HPDE6-E6E7 (cell line): Measurements from ENCODE around the gene CNTNAP2.
"Not testable (repeated sequence)": the region's sequence is repeated elsewhere in the genome, so short reads cannot be mapped to it uniquely, and the experiment has no call there.

Source experiments
- DNase-seq: peaks from one replicate; pipeline ENCODE4 v3.0.0; 2011; ENCODE audit warnings: missing footprints; ENCODE audit errors: extremely low spot score

Gene CNTNAP2

DNA sequence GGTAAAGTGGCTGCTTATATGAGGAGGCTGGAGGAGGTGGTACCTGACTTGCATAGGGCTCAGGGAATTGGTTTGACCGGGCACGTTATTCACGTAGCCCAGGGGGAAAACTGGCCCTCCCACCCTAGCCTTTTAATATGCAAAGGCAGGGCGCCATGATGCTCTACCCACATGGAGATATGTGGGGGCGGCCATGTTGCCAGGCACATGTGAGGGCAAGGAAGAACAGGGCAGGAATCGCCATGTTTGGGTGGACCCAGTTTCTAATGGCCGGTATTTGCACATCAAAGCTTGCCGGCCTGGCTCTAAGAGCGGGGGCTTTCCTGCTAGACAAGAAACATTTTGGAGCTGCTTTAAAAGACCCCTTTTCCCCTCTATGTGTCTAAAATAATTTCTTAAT, 1524.2 kb downstream of the CNTNAP2 start:
- DNase-seq, result no peak

DNA sequence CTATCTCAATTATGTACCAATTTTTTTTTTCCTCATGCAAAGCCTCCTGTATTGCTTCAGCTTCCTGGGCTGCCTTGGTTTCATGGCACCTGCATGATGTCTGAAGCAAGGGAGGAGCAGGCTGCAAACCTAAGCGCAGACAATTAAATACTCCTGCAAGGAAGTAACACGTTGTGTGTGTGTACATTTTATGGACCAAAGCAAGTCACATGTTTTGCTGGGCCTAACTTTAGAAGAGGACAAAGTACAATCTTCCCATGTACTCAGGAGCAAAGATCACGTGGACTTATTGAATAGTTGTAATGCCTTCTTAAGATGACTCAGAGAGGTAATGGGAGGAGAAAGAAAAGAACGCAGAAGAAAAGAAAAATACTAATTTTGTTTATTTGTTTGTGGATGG, 1530.0 kb downstream of the CNTNAP2 start:
- no peak for DNase-seq

DNA sequence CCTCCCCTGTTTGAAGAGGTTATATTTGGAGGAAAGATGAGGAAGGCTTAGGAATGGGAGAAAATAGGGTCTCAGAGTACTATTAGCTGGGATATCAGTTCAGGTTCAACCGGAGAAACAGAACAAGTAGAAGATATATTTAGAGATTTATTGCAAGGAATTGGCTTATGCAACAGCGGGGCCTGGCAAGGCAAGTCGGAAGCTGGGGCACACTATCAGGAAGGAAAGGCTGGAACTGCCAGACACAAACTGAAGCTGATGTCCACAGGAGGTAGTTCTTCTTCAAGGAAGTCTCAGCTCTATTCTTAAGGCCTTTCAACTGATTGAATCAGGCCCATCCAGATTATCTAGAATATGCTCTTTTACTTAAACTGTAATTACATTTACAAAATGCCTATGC, 1534.4 kb downstream of the CNTNAP2 start:
- DNase-seq, result no peak

DNA sequence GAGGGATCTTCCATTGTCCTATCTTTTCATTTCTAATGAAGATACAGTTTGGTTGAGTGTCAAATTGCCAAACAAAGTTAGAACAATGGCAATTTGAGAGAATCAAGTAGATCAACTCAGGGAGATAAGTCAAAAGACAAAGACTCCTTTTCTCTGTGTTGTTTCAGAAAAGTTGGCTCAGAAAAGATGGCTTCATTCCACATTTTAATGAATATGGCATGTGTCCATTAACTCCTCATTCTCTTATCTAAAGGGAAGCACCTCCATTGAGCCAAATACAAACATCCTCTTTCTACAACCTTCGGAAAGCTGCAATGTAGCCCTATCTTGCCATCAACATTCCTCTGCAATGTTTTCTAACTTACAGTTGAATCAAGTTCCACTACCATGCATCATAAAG, 1535.0 kb downstream of the CNTNAP2 start:
- DNase-seq, result no peak

DNA sequence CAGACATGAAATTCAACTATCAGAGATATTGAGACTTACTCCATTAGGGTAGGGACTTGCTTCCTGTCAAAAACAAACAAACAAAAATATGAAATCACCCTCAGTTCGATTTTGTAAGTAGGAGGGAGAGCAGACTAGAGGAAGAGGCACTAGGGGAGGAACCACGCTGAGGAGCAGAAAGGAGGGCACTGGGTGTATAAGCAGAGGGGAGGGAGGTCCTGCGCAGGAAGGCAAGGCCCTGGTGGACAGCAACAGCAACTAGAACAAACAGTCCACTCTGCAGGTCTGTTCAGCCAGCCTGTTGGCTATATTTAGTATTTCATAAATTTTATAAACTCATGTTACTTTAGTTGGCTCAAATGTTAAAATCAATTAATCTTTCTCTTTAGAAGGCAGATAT, 1536.9 kb downstream of the CNTNAP2 start:
- no peak for DNase-seq

DNA sequence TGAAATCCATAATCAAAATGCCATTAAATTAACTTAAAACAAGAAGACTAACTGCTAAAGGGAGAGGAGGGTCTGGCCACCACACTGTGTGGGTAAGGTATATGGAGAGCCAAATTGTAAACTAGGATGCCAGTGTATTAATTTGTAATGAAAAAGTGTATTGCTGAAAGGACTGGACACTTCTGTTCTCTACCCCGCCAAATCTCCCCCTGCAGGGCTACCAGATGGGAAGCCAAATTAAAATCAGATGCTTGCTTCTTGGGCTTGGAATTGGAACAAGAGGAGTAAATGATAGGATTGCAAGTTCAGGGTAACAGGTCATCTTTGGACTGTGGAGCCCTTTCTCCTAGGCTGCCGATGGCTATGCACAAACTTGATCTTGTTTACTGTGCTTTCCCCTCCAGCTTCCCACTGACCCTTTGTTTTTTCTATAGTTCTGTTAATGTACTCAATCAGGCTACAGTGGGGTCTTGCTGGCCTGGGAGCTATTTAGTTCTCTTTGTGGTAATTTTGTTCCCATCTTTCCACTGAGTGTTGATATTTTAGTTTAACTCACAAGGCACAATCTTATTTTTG, 1541.9 kb downstream of the CNTNAP2 start:
- no peak for DNase-seq

DNA sequence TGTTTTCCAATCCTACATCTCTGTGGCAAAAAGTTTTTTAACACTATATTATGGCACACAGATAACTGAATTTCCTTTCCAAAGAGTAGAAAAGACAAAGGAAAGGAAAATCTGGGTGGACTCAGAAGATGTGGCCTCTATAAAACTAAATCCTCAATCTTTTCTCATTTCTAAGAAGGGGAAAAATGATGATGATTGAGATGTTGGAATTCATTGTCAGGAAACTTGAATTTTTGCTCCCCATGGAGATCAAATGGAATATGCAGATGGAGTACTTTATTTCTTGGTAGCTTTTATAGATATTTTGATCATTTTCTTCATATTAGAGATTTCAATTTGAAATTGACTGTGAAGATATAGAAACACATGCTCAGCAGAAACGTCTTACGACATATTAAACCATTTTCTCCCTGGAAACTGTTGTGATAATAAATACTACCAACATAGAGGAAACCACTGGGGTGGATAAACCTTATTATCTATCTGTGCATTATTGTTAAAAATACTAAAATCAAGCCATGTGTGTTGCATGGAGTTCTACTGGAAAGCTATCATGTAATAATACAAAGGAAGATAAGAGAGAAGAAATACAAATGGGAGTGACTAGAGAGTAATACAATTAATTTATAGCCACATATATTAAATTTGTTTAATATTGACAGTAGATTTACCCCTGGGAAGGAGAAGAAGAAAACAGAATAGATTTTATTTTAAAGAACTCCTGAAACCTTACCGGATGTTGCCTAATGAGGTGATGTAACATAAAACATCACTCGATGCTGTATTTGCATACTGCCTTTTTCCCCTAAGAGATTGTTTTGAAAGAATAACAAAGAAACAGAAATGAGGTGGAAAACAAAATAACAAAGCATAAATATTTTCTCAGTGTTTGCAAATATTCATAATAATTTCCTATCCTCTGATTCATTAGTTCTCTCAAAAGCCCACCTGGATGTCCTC, 1542.7 kb downstream of the CNTNAP2 start:
- DNase-seq, result no peak

DNA sequence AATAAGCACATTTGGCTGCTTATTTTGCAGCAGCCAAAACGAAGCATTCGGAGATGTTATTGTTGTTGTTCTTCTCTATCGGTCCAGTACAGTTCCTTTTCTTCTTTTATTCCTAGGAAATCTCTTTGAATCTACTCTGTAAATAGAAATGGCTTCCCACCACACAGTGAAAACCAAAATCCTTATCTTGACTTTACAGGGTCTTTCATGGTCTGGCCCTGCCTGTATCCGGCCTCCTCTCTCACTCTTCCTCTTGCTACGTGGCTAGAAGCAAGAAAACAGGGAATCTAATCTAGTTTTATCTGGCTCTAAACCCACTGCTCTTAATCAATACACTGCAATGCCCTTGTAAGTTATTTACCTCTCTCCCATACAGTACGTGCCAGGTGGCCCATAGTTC, 1547.9 kb downstream of the CNTNAP2 start:
- DNase-seq, result no peak

DNA sequence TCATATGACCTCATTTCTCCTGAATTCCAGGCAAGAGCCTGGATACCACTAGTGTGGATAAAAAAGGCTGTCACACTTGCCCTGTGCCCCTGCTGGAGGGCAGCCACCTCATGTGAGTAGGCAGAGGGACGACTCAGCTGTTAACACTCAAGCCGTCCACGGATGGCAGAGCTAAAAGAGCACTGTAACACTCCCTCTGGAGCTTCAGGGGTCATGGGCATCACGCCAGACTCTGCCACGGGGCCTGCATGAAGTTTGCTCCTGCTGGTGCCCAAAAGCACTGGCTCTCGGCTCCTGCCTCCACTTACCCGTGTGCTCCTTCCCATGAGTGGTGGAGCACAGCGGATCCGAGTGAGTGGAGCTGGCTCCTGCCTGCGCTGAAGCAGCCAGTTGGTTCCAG, 1554.2 kb downstream of the CNTNAP2 start:
- no peak for DNase-seq

DNA sequence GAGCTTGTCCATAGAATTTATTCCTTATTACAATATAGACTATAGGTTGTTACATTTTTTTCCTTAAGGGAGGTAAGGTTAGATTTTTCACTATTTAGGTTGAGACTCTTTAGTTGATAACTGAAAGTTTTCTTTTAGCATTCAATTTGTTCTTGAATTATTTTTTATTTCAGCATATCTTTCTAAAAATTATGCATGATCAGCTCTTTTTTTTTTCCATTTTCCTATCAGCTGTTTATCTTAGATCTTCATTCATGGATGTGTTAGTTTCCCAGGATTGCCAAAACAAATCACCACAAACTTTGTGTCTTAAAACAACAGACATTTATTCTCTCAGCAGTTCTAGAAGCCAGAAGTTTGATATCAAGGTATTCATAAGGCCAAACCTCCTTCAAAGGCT, 1558.1 kb downstream of the CNTNAP2 start:
- no peak for DNase-seq

DNA sequence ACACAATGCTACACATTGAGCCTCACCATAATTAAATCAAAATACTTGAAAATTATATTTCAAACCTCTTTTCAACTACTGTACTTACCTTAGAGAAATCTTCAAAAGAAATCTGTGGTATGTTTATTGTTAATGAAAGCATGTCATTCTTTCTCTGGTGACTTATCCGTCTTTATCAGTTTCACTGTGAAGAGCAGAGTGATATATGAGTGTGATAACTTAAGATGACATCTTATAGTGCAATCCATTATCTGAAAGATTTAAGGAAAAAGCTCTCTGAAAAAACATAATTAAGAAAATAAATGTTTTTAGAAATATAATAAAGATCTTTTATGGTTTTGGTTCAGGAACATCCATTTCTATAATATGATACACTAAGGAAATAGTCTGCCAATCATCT, 1562.3 kb downstream of the CNTNAP2 start:
- DNase-seq, result no peak

DNA sequence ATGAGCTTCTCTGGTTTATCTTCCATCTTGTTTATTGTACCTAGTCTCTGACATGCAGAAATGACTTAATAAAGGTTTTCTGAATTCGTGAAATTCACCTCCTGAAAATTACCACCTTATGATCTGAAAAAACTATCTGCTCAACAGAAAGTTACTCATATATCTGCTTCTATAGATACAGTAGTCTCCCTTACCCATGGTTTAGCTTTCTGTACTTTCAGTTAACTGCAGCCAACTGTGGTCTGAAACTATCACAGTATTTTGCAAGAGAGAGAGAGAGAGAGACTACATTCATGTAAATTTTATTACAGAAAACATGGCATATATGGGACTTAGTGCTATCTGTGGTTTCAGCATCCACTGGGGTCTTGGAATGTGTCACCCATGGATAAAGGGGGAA, 1564.9 kb downstream of the CNTNAP2 start:
- no peak for DNase-seq

DNA sequence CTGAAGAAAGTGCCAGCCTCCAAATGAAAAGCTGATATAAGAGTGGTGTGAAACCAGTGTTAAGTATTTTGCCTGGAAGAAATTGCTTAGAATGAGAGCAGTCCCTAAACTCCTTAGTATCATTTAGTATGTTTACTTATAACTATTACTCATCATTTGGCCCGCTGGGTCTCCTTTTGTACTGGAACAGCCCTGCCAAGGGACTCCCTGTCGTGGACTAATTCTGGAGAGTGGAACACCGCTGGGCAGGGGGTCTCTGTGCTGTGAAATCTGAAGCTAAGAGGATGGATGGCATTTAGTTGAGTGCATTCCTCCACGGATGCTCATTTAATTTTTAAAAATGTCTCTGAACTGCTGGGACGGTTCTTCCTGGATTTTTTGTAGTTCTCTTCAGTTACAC, 1584.1 kb downstream of the CNTNAP2 start:
- DNase-seq, result no peak

DNA sequence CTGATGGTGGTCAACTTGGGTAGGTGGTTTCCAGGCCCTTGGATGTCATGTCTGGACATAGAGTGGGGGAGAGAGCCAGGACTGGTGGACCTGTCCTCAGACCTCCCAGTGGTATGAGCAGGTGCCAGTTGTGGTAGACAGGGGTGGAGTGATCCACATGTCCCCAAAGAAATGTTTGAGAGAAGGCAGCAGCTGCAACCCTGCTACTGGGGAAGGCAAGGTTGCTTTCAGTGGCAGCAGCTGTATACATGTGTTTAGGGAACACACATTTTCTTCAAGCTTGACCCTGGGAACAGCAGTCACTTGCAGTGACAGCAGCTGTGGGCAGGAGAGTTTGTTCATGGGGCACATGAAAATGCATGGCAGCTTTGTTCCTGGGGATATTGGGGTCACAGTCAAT, 1591.3 kb downstream of the CNTNAP2 start:
- no peak for DNase-seq

DNA sequence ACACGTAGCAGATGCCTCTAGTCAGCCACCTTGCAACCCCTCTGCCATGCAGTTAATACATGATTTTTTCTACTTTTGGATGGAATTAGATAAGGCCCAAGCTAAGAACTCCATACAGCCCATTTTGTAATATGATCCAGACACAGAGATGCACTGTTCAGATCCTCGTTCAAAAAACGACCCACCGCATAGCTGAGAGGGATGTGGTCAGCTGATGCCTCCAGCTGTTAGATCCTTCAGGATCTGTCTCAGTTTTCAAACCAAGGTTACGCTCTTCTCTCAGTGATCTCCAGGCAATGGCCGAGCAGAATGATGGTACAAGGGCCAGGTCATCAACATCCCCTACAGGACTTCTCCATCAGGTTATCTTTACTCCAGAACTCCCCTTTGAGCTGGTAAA, 1592.3 kb downstream of the CNTNAP2 start:
- no peak for DNase-seq

DNA sequence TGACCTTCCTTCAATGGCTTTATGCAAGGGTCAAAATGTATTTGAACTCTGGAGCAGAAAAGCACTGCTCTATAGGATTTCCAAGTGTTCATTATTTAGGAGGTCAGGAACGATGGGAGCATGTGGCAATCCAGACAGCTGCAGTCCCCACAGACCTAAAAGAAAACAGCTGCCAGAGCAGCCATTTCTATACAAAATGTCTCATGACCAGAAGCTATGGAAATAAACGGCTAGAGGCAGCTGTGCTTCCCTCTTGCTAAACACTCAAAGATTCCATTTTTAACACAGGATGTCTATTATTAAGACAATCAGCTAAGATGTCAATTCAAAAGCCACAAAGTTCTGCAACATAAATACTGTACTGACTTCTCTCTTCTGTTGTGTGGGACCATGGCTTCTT, 1594.8 kb downstream of the CNTNAP2 start:
- no peak for DNase-seq

DNA sequence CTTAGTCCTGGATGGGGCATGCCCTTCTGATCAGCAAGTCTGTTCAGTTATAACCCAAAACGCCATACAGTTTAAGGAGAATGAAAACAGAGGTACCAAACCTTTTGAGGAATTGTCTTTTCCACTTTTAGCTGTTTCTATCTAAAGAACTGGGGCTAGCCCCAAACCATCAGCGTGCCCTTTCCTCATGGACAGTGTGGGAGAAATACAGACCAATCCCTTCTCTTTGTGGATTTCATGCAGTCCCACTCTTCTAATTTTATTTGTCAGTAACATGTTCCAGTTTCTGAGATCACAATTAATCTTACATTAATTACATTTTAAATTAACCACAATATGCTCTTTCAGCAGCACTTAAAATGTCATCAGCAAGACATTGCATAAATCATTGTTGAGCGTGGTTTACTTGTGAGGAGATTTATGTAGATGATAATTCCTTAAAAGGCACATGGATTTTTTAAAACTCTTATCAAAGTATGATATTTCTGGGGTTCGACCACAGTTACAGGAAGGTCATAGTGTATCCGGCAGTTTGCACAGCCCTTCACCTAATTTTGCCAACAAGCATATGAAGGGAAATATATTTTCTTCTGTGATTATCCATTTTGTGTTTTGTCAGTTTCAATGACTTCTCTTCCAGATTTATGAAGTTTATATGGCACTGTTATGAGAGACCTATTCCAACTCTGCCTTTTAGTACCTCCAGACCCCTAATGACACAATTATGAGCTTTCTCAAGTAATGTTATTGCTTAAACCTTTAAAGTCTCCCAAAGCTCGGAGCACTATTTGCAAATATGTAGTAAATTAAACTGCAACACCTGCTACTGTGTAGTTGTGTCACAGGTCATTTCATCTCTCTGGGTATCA, 1605.6 kb downstream of the CNTNAP2 start:
- DNase-seq, result no peak

DNA sequence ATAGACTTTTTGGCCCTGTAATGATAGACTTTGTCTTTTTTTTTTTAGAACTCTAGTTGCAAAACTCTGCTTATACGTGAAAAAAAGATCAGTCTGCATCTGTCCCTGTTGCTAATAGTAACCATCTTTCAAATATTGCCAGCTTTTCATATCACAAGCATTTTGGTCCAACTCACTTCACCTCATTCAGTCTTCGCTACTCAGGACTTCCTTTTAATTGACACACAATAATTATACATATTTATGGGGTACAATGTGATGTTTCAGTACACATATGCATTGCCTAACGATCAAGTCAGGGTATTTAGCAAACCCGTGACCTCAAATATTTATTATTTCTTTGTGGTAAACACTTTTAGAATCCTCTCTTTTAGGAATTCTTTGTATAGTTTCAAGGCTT, 1606.9 kb downstream of the CNTNAP2 start:
- DNase-seq, result no peak

DNA sequence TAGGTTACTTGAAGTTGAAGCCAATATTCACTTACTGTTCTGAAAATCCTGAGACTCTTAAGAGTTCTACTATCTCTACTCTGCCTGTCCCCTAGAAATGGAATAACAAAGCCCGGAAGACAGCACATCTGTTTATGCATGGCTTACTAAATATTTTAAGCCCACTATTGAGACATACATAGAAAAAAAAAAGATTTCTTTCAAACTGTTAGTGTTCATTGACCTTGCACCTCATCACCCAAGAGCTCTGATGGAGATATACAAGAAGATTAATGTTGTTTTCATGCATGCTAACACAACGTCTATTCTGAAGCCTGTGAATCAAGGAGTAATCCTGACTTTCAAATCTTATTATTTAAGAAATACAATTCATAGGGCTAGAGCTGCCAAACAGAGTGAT, 1614.7 kb downstream of the CNTNAP2 start:
- no peak for DNase-seq

DNA sequence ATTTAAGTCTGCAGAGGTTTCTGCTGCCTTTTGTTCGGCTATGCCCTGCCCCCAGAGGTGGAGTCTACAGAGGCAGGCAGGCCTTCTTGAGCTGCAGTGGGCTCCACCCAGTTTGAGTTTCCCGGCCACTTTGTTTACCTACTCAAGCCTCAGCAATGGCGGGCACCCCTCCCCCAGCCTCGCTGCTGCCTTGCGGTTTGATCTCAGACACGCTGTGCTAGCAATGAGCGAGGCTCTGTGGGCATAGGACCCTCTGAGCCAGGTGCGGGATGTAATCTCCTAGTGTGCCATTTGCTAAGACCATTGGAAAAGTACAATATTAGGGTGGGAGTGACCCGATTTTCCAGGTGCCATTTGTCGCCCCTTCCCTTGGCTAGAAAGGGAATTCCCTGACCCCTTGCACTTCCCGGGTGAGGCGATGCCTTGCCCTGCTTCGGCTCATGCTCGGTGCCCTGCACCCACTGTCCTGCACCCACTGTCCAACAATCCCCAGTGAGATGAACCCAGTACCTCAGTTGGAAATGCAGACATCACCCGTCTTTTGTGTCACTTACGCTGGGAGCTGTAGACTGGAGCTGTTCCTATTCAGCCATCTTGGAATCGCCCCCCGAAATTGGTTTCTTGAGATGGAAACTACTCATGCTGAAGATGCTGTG, 1621.1 kb downstream of the CNTNAP2 start:
- DNase-seq, result not testable (repeated sequence)

DNA sequence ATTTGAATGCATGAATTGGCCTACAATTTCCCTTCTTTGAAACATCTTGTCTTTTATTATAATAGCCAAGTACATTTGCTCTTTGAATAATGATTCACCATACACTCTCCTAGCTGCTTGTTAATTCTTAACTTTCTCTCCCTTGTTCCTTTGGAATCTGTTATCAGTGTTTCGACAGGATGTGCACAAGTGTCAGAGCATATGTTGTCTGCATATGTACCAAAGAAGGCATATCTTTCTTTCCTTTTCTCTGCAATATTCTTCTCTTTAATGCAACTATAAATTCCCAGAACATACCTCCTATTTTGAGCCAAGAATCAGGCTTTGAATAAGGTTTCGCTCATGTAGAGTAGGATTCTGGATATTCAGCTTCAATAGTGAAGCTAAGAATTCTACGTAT, 1625.7 kb downstream of the CNTNAP2 start:
- DNase-seq, result no peak

DNA sequence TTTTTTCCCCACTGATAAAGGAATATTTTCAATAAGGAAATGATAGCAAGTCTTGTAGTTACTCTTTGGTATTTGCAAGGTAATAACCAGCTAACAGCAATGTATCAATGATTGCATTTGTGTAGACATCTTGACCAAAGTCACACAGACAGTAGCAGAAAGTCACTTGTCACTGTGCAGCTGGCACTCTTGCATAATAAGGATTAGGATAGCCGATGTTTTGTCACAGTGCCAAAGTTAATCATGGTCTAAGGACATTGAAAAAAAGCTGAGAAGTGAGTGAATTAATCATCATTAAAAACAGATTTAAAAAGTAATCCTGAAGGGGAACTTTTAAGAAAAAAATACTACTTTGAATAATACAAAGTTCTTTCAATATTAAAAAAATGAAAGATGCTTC, 1639.7 kb downstream of the CNTNAP2 start:
- DNase-seq, result no peak
